H9 (cell line): ENCODE data around the gene DBNL. TPM values are rescaled to one million over a fixed set of nuclear protein-coding genes. Genes with fewer than 3 reads are reported as not detected.
"Not testable (repeated sequence)": the region's sequence is repeated elsewhere in the genome, so short reads cannot be mapped to it uniquely, and the experiment has no call there.

Source experiments
- DNase-seq: peaks from one replicate; pipeline ENCODE4 v3.0.0-alpha.2; 2017
- H2AFZ ChIP-seq: one replicate; pipeline ENCODE4 v1.6.1; 2013; ENCODE audit warnings: mild to moderate bottlenecking, low read length, control low read depth, moderate library complexity
- H2AK5ac ChIP-seq: 2 replicates; pipeline ENCODE4 v1.6.1; 2013; ENCODE audit warnings: low read length, control low read depth, mixed read lengths; ENCODE audit not compliant: insufficient read length
- H2BK120ac ChIP-seq: one replicate; pipeline ENCODE4 v1.6.1; 2013; ENCODE audit warnings: low read depth, mild to moderate bottlenecking, low read length, control low read depth, inconsistent platforms; ENCODE audit not compliant: poor library complexity, severe bottlenecking
- H2BK12ac ChIP-seq: 2 replicates; pipeline ENCODE4 v1.6.1; 2013; ENCODE audit warnings: low read length, control low read depth, mixed read lengths, low read depth; ENCODE audit not compliant: insufficient read length
- H2BK15ac ChIP-seq: 2 replicates; pipeline ENCODE4 v1.6.1; 2013; ENCODE audit warnings: low read depth, low read length, control low read depth
- H2BK20ac ChIP-seq: one replicate; pipeline ENCODE4 v1.6.1; 2013; ENCODE audit warnings: low read depth, mild to moderate bottlenecking, low read length, control low read depth, inconsistent platforms; ENCODE audit not compliant: poor library complexity, severe bottlenecking
- H2BK5ac ChIP-seq: 2 replicates; pipeline ENCODE4 v1.6.1; 2013; ENCODE audit warnings: low read length, control low read depth, mixed read lengths; ENCODE audit not compliant: insufficient read length
- H3K14ac ChIP-seq: 2 replicates; pipeline ENCODE4 v1.6.1; 2013; ENCODE audit warnings: low read length, control low read depth; ENCODE audit not compliant: insufficient read depth
- H3K18ac ChIP-seq: 2 replicates; pipeline ENCODE4 v1.6.1; 2013; ENCODE audit warnings: low read depth, mild to moderate bottlenecking, mixed read lengths, low read length, control low read depth; ENCODE audit not compliant: insufficient read length
- H3K23ac ChIP-seq: 2 replicates; pipeline ENCODE4 v1.6.1; 2013; ENCODE audit warnings: low read length, control low read depth, mixed read lengths, low read depth; ENCODE audit not compliant: insufficient read length
- H3K23me2 ChIP-seq: 2 replicates; pipeline ENCODE4 v1.6.1; 2013; ENCODE audit warnings: low read depth, mild to moderate bottlenecking, mixed read lengths, low read length, control low read depth; ENCODE audit not compliant: insufficient read length, poor library complexity, severe bottlenecking
- H3K27ac ChIP-seq: 2 replicates; pipeline ENCODE4 v1.5.1; 2013; ENCODE audit warnings: low read length, control low read depth, mixed read lengths, low read depth; ENCODE audit not compliant: insufficient read length
- H3K27me3 ChIP-seq: 2 replicates; pipeline ENCODE4 v1.6.1; 2013; ENCODE audit warnings: low read length, control low read depth, inconsistent platforms; ENCODE audit not compliant: insufficient read depth
- H3K4ac ChIP-seq: 2 replicates; pipeline ENCODE4 v1.6.1; 2013; ENCODE audit warnings: low read depth, mild to moderate bottlenecking, control low read depth, inconsistent platforms, low read length, moderate library complexity
- H3K4me1 ChIP-seq: 2 replicates; pipeline ENCODE4 v1.6.1; 2013; ENCODE audit warnings: low read length, control low read depth, inconsistent platforms; ENCODE audit not compliant: insufficient read depth
- H3K4me2 ChIP-seq: 2 replicates; pipeline ENCODE4 v1.6.1; 2013; ENCODE audit warnings: low read length, control low read depth, mixed read lengths; ENCODE audit not compliant: insufficient read length, insufficient read depth
- H3K56ac ChIP-seq: 2 replicates; pipeline ENCODE4 v1.6.1; 2013; ENCODE audit warnings: low read depth, mild to moderate bottlenecking, mixed read lengths, low read length, control low read depth; ENCODE audit not compliant: insufficient read length
- H3K79me1 ChIP-seq: 2 replicates; pipeline ENCODE4 v1.6.1; 2013; ENCODE audit warnings: low read depth, mild to moderate bottlenecking, moderate library complexity, low read length, control low read depth, inconsistent platforms; ENCODE audit not compliant: insufficient read depth, poor library complexity, severe bottlenecking
- H3K79me2 ChIP-seq: 2 replicates; pipeline ENCODE4 v1.6.1; 2013; ENCODE audit warnings: low read length, control low read depth, inconsistent platforms; ENCODE audit not compliant: insufficient read depth
- H3K9ac ChIP-seq: 2 replicates; pipeline ENCODE4 v1.6.1; 2013; ENCODE audit warnings: low read length, control low read depth, mixed read lengths; ENCODE audit not compliant: insufficient read length; ENCODE audit errors: extremely low read depth
- H3K9me3 ChIP-seq: one replicate; pipeline ENCODE4 v1.6.1; 2013; ENCODE audit warnings: low read depth, low read length, inconsistent platforms; ENCODE audit not compliant: control insufficient read depth
- H3T11ph ChIP-seq: one replicate; pipeline ENCODE4 v1.6.1; 2013; ENCODE audit warnings: mild to moderate bottlenecking, low read length, control low read depth, inconsistent platforms
- H4K20me1 ChIP-seq: one replicate; pipeline ENCODE4 v1.6.1; 2013; ENCODE audit not compliant: control insufficient read depth, insufficient read length, insufficient read depth
- H4K5ac ChIP-seq: 2 replicates; pipeline ENCODE4 v1.6.1; 2013; ENCODE audit warnings: low read depth, mild to moderate bottlenecking, mixed read lengths, low read length, control low read depth; ENCODE audit not compliant: insufficient read length
- H4K8ac ChIP-seq: replicated peaks from 2 replicates; pipeline ENCODE4 v1.6.1; 2013; ENCODE audit warnings: low read length, control low read depth, mixed read lengths, low read depth; ENCODE audit not compliant: insufficient read length
- H4K91ac ChIP-seq: 2 replicates; pipeline ENCODE4 v1.6.1; 2013; ENCODE audit warnings: low read depth, mild to moderate bottlenecking, moderate library complexity, mixed read lengths, low read length, control low read depth; ENCODE audit not compliant: insufficient read length
- H3K27ac Mint-ChIP-seq, 3 experiments: 2 replicates in 2 of 3; 3 replicates in 1 of 3; pipeline ENCODE4 v1.8.0; 2020 to 2021; ENCODE audit warnings: mixed read lengths in 3 of 3, mild to moderate bottlenecking in 1 of 3, moderate library complexity in 1 of 3
- H3K27me3 Mint-ChIP-seq: 2 replicates; pipeline ENCODE4 v1.8.0; 2021; ENCODE audit warnings: low read depth, mild to moderate bottlenecking, moderate library complexity, mixed read lengths
- H3K36me3 Mint-ChIP-seq, 3 experiments: 2 replicates in 2 of 3; 3 replicates in 1 of 3; pipeline ENCODE4 v1.8.0; 2020 to 2021; ENCODE audit warnings: low read depth in 3 of 3, mixed read lengths in 3 of 3; ENCODE audit not compliant: insufficient read depth in 1 of 3
- H3K4me1 Mint-ChIP-seq, 2 experiments: 2 replicates each; pipeline ENCODE4 v1.8.0; 2020; ENCODE audit warnings: mixed read lengths in 2 of 2
- H3K4me3 Mint-ChIP-seq, 2 experiments: 2 replicates in 1 of 2; 3 replicates in 1 of 2; pipeline ENCODE4 v1.8.0; 2020 to 2021; ENCODE audit warnings: mild to moderate bottlenecking in 2 of 2, mixed read lengths in 2 of 2, moderate library complexity in 1 of 2
- H3K9me3 Mint-ChIP-seq, 2 experiments: 2 replicates in 1 of 2; 3 replicates in 1 of 2; pipeline ENCODE4 v1.8.0; 2020; ENCODE audit warnings: mild to moderate bottlenecking in 2 of 2, mixed read lengths in 2 of 2, moderate library complexity in 1 of 2
- WGBS: extraction: QIAGEN DNeasy Blood & Tissue Kit; methylation state at CpG from one replicate; pipeline ENCODE4 v1.1.7; 2013; ENCODE audit warnings: missing lambda C conversion rate, low lambda C conversion rate, mixed read lengths; ENCODE audit not compliant: insufficient read length; ENCODE audit errors: extremely low coverage; 5-methylcytosine and 5-hydroxymethylcytosine counted together
- total RNA-seq: library from RNA; stranded (reverse); gene quantifications from 2 replicates; pipeline ENCODE4 v1.2.1, GENCODE V29; 2021

The DBNL gene
- total RNA-seq, 1 experiment from 2014 or later: 51.3 TPM

- not testable (repeated sequence) for H3K79me1 ChIP-seq, H2AK5ac ChIP-seq
- WGBS: no CpG with 5 or more reads among the region's 13 CpGs
Measured at GRCh38 chr7:44031319-44031718, 13.2 kb upstream of the DBNL start.

DNA sequence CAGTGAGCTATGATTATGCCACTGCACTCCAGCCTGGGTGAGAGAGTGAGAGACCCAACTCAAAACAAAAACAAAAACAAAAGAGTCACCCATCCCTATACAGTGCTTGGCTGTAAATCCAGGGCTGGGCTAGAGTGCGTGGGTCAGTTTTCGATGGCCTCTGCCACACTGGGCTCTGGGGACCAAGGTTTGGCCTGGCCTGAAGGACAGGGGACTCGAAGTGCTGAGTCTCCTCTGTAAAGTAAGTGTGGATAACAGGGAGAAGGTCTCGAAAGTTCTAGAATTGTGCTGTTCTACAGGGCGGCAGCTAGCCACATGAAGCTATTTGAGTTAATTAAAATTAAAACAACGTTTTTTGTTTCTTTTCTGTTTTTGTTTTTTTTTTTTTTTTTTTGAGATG is 12.5 kb upstream of the DBNL start:
- H3K18ac ChIP-seq, H3K27me3 Mint-ChIP-seq, H2BK20ac ChIP-seq, H2BK120ac ChIP-seq, H3K9me3 Mint-ChIP-seq, H3K4me1 ChIP-seq, H3K79me2 ChIP-seq, H3K4me2 ChIP-seq, H2BK15ac ChIP-seq, H2BK5ac ChIP-seq, H3T11ph ChIP-seq, H4K8ac ChIP-seq, H2AK5ac ChIP-seq, H2AFZ ChIP-seq, H3K9me3 ChIP-seq, H3K56ac ChIP-seq, H3K79me1 ChIP-seq, H3K9ac ChIP-seq, H3K4ac ChIP-seq, H3K23ac ChIP-seq, H3K36me3 Mint-ChIP-seq, DNase-seq, H3K27ac ChIP-seq, H3K4me1 Mint-ChIP-seq, H3K14ac ChIP-seq, H3K27me3 ChIP-seq, H3K4me3 Mint-ChIP-seq, H4K5ac ChIP-seq, H3K23me2 ChIP-seq, H4K91ac ChIP-seq, H4K20me1 ChIP-seq, H2BK12ac ChIP-seq, H3K27ac Mint-ChIP-seq: not testable (repeated sequence)
- no CpG with 5 or more reads among the region's 6 CpGs for WGBS

More at GRCh38 chr7:44031319-44031718, 13.2 kb upstream of the DBNL start:
- H3K27me3 ChIP-seq, H2BK5ac ChIP-seq, H3K9me3 ChIP-seq, H3K4me2 ChIP-seq, H3K27ac Mint-ChIP-seq, H3K4ac ChIP-seq, H4K20me1 ChIP-seq, H3K4me3 Mint-ChIP-seq, H2AFZ ChIP-seq, H2BK15ac ChIP-seq, H3K27ac ChIP-seq, H2BK20ac ChIP-seq, H3K36me3 Mint-ChIP-seq, H3K56ac ChIP-seq, H3T11ph ChIP-seq, H3K9me3 Mint-ChIP-seq, H3K23ac ChIP-seq, H3K18ac ChIP-seq, H3K79me2 ChIP-seq, H3K27me3 Mint-ChIP-seq, H3K4me1 ChIP-seq, H2BK12ac ChIP-seq, H3K9ac ChIP-seq, H3K14ac ChIP-seq, H4K91ac ChIP-seq, H4K5ac ChIP-seq, DNase-seq, H4K8ac ChIP-seq, H3K23me2 ChIP-seq, H3K4me1 Mint-ChIP-seq, H2BK120ac ChIP-seq: not testable (repeated sequence)
